IPS DF 19.7 (cell line): ENCODE measurements around the gene RAMP3.
"Not testable (repeated sequence)": the region's sequence is repeated elsewhere in the genome, so short reads cannot be mapped to it uniquely, and the experiment has no call there.

Experiments
- DNase-seq: peaks from one replicate; pipeline ENCODE4 v3.0.0-alpha.2; 2013; ENCODE audit warnings: low read depth, low spot score

The RAMP3 gene

GRCh38 chr7:45156516-45157272 is 897 bp upstream of the RAMP3 start:
- no peak for DNase-seq

GRCh38 chr7:45157286-45157652 is 322 bp upstream of the RAMP3 start:
- DNase-seq: no peak

GRCh38 chr7:45158471-45158870 is 880 bp downstream of the RAMP3 start:
- no peak for DNase-seq

- DNase-seq: no peak
Measured at GRCh38 chr7:45159296-45159695, 1.7 kb downstream of the RAMP3 start.

- DNase-seq: no peak
Measured at GRCh38 chr7:45160417-45160881, 2.9 kb downstream of the RAMP3 start.

GRCh38 chr7:45161138-45161537 is 3.5 kb downstream of the RAMP3 start:
- DNase-seq: no peak

- no peak for DNase-seq
Measured at GRCh38 chr7:45161842-45162241, 4.3 kb downstream of the RAMP3 start.

GRCh38 chr7:45162311-45162845 is 4.8 kb downstream of the RAMP3 start:
- DNase-seq: no peak

- no peak for DNase-seq
Measured at GRCh38 chr7:45162943-45163691, 5.5 kb downstream of the RAMP3 start.

GRCh38 chr7:45163692-45164052 is 6.1 kb downstream of the RAMP3 start:
- DNase-seq: no peak

GRCh38 chr7:45164271-45164670 is 6.7 kb downstream of the RAMP3 start:
- DNase-seq: not testable (repeated sequence)

- no peak for DNase-seq
Measured at GRCh38 chr7:45165857-45166256, 8.3 kb downstream of the RAMP3 start.

GRCh38 chr7:45171946-45172345 is 14.4 kb downstream of the RAMP3 start:
- DNase-seq: no peak

- no peak for DNase-seq
Measured at GRCh38 chr7:45173596-45174327, 16.2 kb downstream of the RAMP3 start.

- no peak for DNase-seq
Measured at GRCh38 chr7:45174328-45174610, 16.7 kb downstream of the RAMP3 start.

- DNase-seq: no peak
Measured at GRCh38 chr7:45174966-45175765, 17.6 kb downstream of the RAMP3 start.

- DNase-seq: no peak
Measured at GRCh38 chr7:45176091-45176490, 18.5 kb downstream of the RAMP3 start.

GRCh38 chr7:45176886-45177731 is 19.5 kb downstream of the RAMP3 start:
- DNase-seq: no peak

- no peak for DNase-seq
Measured at GRCh38 chr7:45177801-45178200, 20.2 kb downstream of the RAMP3 start.
